WI38 (cell line): Measurements from ENCODE around the gene NTNG1.

ENCODE experiments used
- H3K4me3 ChIP-seq: 2 replicates; pipeline ENCODE4 v1.5.1; 2011; ENCODE audit warnings: low read depth, mild to moderate bottlenecking, control low read depth, low read length
- CTCF ChIP-seq: IDR thresholded peaks from 2 replicates; pipeline ENCODE4 v1.5.1; 2012; ENCODE audit warnings: low read depth, mild to moderate bottlenecking, control low read depth, low read length

NTNG1 gene

DNA sequence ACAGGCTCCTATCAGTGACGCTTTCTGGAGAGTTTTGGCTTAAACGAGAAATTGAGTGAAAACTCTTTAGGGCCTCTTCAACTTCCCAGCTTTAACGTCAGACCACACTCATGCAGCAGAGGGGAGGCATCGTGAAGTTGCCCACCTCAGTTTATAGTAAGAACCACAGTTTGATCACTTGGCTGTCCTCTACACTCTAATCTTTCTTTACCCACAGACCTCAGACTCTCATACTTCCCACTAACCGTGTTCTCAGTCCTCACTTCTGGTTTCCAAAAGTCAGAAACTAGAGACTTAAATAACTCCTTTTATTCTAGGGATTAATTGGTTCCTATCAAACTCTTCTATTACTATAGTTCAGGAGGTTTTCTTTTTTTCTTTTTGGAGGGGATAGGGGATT lies 302.2 kb downstream of the NTNG1 start:
- no peak for TF ChIP-seq CTCF

DNA sequence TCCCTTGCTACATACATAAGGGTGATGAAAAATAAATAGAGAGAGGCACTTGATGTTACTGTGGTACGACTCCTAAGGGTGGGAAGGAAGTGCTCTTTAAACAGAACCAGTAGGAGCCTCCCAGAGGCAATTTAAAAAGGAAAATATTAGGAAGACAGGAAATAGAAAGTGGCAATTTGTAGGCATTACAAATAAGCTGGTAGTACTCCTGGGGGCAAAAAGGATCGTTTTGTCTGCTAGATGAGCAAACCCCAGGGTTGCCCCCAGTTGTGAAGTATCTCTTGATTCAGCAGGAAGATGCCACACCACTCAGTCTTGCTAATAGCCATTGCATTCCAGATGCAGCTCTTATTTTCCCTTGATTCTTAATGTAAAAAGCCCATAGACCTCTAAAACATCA lies 303.0 kb downstream of the NTNG1 start:
- TF ChIP-seq CTCF, result no peak
- no peak overlapping the region for H3K4me3 ChIP-seq

More for the DNA sequence above, 302.2 kb downstream of the NTNG1 start:
- H3K4me3 ChIP-seq, result no peak overlapping the region

DNA sequence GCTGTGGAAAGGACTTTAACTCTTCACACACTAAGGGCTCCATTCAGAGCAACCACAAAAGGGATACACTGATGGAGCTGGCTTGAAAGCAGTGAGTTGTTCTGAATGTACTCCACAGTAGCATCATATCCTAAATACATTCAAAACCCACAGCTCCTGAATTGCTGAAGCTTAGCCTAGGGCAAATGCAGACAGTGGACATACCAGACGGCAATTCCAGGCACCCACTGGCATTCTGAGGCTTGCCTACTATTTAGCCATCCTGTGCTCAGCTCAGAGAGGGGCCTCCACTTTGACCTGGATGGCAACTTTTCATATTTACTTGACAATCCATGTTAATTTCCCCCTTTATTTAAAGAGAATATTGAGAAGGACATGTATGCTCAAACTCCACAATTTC lies 303.5 kb downstream of the NTNG1 start:
- no peak for TF ChIP-seq CTCF
- no peak overlapping the region for H3K4me3 ChIP-seq

DNA sequence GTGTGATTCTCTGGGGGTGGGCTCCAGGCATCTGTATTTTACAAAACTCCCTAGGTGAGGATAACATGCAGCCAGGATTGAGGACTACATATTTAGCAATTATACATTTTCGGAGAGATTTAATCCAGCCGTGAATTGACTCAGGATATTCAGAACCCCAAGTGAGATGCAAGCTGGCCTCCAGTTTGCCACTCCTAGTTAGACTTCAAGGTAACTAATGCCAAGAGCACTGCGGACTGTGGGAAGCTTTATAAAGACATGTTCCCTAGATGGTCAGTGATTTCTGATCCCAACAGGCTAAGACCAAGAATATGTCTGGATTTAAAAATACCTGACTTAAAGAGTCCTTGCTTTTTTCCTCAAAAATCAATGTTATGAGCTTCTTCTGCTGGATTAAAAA lies 308.5 kb downstream of the NTNG1 start:
- no peak for TF ChIP-seq CTCF
- H3K4me3 ChIP-seq, result no peak overlapping the region

GRCh38 chr1:107450899-107451664 lies 310.2 kb downstream of the NTNG1 start:
- no peak for TF ChIP-seq CTCF

DNA sequence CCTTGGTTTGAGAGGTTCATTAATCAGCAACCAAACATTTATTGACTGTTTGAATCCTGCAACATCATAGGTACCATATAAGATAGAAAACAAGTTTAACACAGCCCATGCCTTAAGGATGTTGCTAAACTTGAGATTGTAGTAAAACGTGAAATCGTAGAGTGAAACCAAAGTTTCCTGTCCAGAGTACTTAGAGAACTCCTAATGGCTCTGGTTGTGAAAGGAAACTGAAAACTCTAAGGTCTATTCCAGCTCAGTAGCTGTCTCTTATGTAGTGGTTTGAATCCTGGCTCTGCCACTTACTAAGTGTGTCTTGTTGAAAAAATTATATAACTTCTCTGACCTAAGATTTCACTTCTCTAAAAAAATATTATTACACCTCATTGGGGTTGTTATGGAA lies 310.9 kb downstream of the NTNG1 start:
- TF ChIP-seq CTCF, result no peak
- no peak overlapping the region for H3K4me3 ChIP-seq

More at GRCh38 chr1:107450899-107451664, 310.2 kb downstream of the NTNG1 start:
- no peak overlapping the region for H3K4me3 ChIP-seq

GRCh38 chr1:107454791-107455190 lies 314.0 kb downstream of the NTNG1 start:
- no peak for TF ChIP-seq CTCF
- no peak overlapping the region for H3K4me3 ChIP-seq
